HEK293T (cell line): ENCODE results near the gene DNAJB14.

Source experiments
- CTCF ChIA-PET: fragments of 350-600 bp; formaldehyde crosslinking; extraction: SDS; loops from one replicate; lab custom pipeline; 2021; ENCODE audit warnings: antibody characterized with exemption, inconsistent platforms; lab: Yijun Ruan, JAX
- POLR2A ChIA-PET: fragments of 350-600 bp; formaldehyde crosslinking; extraction: SDS; loops from one replicate; lab custom pipeline; 2020; ENCODE audit warnings: antibody characterized with exemption, inconsistent platforms; lab: Yijun Ruan, JAX
- DNase-seq: peaks from one replicate; pipeline ENCODE4 v3.0.0; 2012; ENCODE audit warnings: mixed read lengths; ENCODE audit errors: extremely low spot score
- ARNT ChIP-seq: fragments of 450-650 bp; IDR thresholded peaks from 2 replicates; pipeline ENCODE4 v1.6.1; 2017; ENCODE audit warnings: mild to moderate bottlenecking
- BHLHE40 ChIP-seq: fragments of 450-650 bp; IDR thresholded peaks from 2 replicates; pipeline ENCODE4 v1.6.1; 2016; ENCODE audit warnings: mild to moderate bottlenecking, moderate library complexity, borderline replicate concordance
- CTBP1 ChIP-seq: fragments of 450-650 bp; IDR thresholded peaks from 2 replicates; pipeline ENCODE4 v1.6.1; 2016; ENCODE audit warnings: borderline replicate concordance
- ELF4 ChIP-seq: fragments of 450-650 bp; IDR thresholded peaks from 2 replicates; pipeline ENCODE4 v1.6.1; 2017; ENCODE audit warnings: antibody characterized with exemption
- FOXA1 ChIP-seq: fragments of 450-650 bp; IDR thresholded peaks from 2 replicates; pipeline ENCODE4 v1.6.1; 2016; ENCODE audit warnings: mild to moderate bottlenecking
- FOXK2 ChIP-seq: fragments of 450-650 bp; IDR thresholded peaks from 2 replicates; pipeline ENCODE4 v1.6.1; 2016; ENCODE audit warnings: mild to moderate bottlenecking
- FOXM1 ChIP-seq: fragments of 450-650 bp; IDR thresholded peaks from 2 replicates; pipeline ENCODE4 v1.6.1; 2017; ENCODE audit warnings: mild to moderate bottlenecking, borderline replicate concordance
- HDGF ChIP-seq: fragments of 450-650 bp; IDR thresholded peaks from 2 replicates; pipeline ENCODE4 v1.6.1; 2017; ENCODE audit warnings: antibody characterized with exemption, borderline replicate concordance
- L3MBTL2 ChIP-seq: fragments of 450-650 bp; conservative IDR thresholded peaks from 2 replicates; pipeline ENCODE4 v1.6.1; 2016; ENCODE audit warnings: mild to moderate bottlenecking
- LEF1 ChIP-seq: fragments of 450-650 bp; IDR thresholded peaks from 2 replicates; pipeline ENCODE4 v1.6.1; 2017; ENCODE audit warnings: mild to moderate bottlenecking, borderline replicate concordance
- NFRKB ChIP-seq: fragments of 450-650 bp; IDR thresholded peaks from 2 replicates; pipeline ENCODE4 v1.6.1; 2016; ENCODE audit warnings: mild to moderate bottlenecking, moderate library complexity
- PKNOX1 ChIP-seq: fragments of 450-650 bp; IDR thresholded peaks from 2 replicates; pipeline ENCODE4 v1.6.1; 2016
- SP1 ChIP-seq: fragments of 450-650 bp; IDR thresholded peaks from 2 replicates; pipeline ENCODE4 v1.6.1; 2017
- SUZ12 ChIP-seq: fragments of 450-650 bp; IDR thresholded peaks from 2 replicates; pipeline ENCODE4 v1.6.1; 2016; ENCODE audit warnings: mild to moderate bottlenecking
- TARDBP ChIP-seq: fragments of 450-650 bp; IDR thresholded peaks from 2 replicates; pipeline ENCODE4 v1.6.1; 2016
- ZNF384 ChIP-seq: fragments of 450-650 bp; IDR thresholded peaks from 2 replicates; pipeline ENCODE4 v1.6.1; 2016

The DNAJB14 gene

DNA sequence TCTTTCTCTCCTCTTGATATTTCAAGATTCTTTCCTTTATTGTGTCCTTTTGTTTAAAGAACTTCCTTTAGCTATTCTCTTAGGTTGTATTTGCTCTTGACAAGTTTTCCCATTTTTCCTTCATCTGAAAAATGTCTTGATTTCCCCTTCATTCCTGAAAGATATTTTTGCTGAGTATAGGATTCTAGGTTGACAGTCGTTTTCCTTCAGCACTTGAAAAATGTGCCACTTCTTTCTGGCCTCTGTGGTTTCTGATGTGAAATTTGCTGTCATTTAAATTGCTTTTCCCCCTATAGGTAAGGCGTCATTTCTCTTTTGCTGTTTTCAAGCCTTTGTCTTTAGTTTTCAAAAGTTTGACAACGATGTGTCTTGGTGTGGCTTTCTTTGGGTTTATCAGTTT lies 28.8 kb downstream of the DNAJB14 start:
- TF ChIP-seq CTBP1 = no peak
- DNase-seq = no peak
- ChIA-PET CTCF (no interaction called here), POLR2A (no interaction called here)

DNA sequence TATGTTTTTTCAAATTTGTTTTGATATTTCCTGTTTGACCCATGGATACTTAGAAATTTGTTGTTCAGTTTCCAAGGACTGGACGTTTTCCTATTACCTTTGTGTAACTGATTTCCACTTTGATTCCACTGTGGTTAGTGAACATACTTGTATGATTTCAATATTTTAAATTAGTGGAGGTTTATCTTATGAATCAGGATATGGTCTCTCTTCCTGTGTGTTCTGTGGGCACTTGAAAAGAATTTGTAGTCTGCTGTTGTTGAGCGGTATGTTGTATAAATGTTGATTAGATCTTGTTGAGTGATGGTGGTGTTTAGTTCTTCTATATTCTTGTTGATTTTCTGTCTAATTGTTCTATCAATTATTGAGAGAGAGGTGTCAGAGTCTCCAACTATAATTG lies 31.0 kb downstream of the DNAJB14 start:
- TF ChIP-seq BHLHE40 (no peak), PKNOX1 (no peak), L3MBTL2 (no peak), CTBP1 (no peak), SP1 (no peak), NFRKB (no peak), TARDBP (no peak), ELF4 (no peak), ZNF384 (no peak), FOXA1 (no peak), ARNT (no peak), FOXK2 (no peak)
- ChIA-PET POLR2A (no interaction called here), CTCF (no interaction called here)
- no peak for DNase-seq

- TF ChIP-seq TARDBP (no peak), ELF4 (no peak), ARNT (no peak), BHLHE40 (no peak), L3MBTL2 (no peak), CTBP1 (no peak), FOXM1 (no peak), PKNOX1 (no peak), SUZ12 (no peak), LEF1 (no peak), NFRKB (no peak), ZNF384 (no peak), HDGF (no peak)
- CTCF ChIA-PET = interaction anchor here (0.9 kb wide), 1 partner anchor 83 kb away, joined by 3 read pairs; no protein-coding TSS in a partner anchor
- DNase-seq = no peak
- POLR2A ChIA-PET = interaction anchor here (0.6 to 1.4 kb wide), 8 partner anchors 27 to 332 kb away, joined by 3 to 10 read pairs (median 4); partner anchors contain the start of genes DNAJB14, H2AZ1 and TRMT10A
These were observed 51.4 kb downstream of the DNAJB14 start for GRCh38 chr4:99894998-99895397.

GRCh38 chr4:99894161-99894997 lies 52.0 kb downstream of the DNAJB14 start, which contains the start of gene LAMTOR3:
TSS of gene LAMTOR3 (minus strand) at chr4:99894427. CDS start at chr4:99893963, 464 bp downstream.
- TF ChIP-seq ELF4 (0 out of 2 replicates have a peak, but pooled peaks have one; percentile 13), FOXA1 (no peak), L3MBTL2 (0 out of 2 replicates have a peak, but pooled peaks have one; percentile 24), PKNOX1 (peak; percentile 86)
- POLR2A ChIA-PET = interaction anchor here (0.6 to 1.4 kb wide), 8 partner anchors 26 to 331 kb away, joined by 3 to 10 read pairs (median 4); partner anchors contain the start of genes DNAJB14, H2AZ1 and TRMT10A
- DNase-seq = peak; percentile 91
- CTCF ChIA-PET = interaction anchor here (0.5 to 0.9 kb wide), 2 partner anchors 9 to 83 kb away, joined by 3 to 9 read pairs; no protein-coding TSS in a partner anchor

- TF ChIP-seq LEF1 (no peak), ARNT (no peak), BHLHE40 (no peak), CTBP1 (no peak), SUZ12 (no peak), FOXK2 (no peak), L3MBTL2 (no peak), SP1 (no peak), FOXA1 (no peak), ZNF384 (no peak), PKNOX1 (no peak)
- CTCF ChIA-PET = no interaction called here
- POLR2A ChIA-PET = interaction anchor here (1.2 to 1.4 kb wide), 4 partner anchors 30 to 330 kb away, joined by 3 to 10 read pairs (median 5); partner anchors contain the start of genes H2AZ1 and TRMT10A
- DNase-seq = no peak
These were observed 52.6 kb downstream of the DNAJB14 start for GRCh38 chr4:99893839-99894160.

DNA sequence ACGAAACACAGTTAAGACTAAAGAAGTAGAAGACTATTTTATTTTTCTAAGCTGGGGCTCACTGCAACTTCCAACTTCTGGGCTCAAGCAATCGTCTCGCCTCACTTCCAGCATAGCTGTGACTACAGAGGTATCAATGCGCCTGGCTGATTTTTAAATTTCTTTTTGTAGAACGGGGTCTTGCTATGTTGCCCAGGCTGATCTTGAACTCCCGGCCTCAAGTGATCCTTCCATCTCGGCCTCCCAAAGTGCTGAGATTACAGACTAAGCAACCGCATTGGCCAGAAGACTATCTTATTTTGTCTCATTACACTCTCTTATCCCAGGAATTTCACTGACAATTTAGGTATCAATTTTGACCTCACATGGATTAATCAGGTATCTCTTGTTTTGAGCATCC lies 53.4 kb downstream of the DNAJB14 start:
- no peak for DNase-seq
- TF ChIP-seq BHLHE40 = no peak
- TF ChIP-seq FOXM1 = no peak
- TF ChIP-seq PKNOX1 = no peak
- TF ChIP-seq ELF4 = no peak
- TF ChIP-seq TARDBP = no peak
- no peak for TF ChIP-seq FOXA1
- POLR2A ChIA-PET = interaction anchor here (0.7 kb wide), 1 partner anchor 305 kb away, joined by 3 read pairs; no protein-coding TSS in a partner anchor
- CTCF ChIA-PET = no interaction called here
